HepG2 (cell line): ENCODE data around the gene HOMEZ. TPM values are rescaled to one million over a fixed set of nuclear protein-coding genes. Genes with fewer than 3 reads are reported as not detected.

ENCODE experiments used
- FUBP1 ChIP-seq: sonication (generic); formaldehyde crosslinking; IDR thresholded peaks from 2 replicates; pipeline ENCODE4 v1.5.1; 2020; ENCODE audit warnings: missing genetic modification reagents, mild to moderate bottlenecking, borderline replicate concordance
- MIER3 ChIP-seq: IDR thresholded peaks from 2 replicates; pipeline ENCODE4 v1.6.1; 2016; ENCODE audit warnings: missing compliant biosample characterization, borderline replicate concordance
- NFIB ChIP-seq: sonication (generic); formaldehyde crosslinking; IDR thresholded peaks from 2 replicates; pipeline ENCODE4 v1.9.0; 2021; ENCODE audit warnings: missing genetic modification reagents, mild to moderate bottlenecking, borderline replicate concordance
- TOE1 ChIP-seq: sonication (generic); formaldehyde crosslinking; IDR thresholded peaks from 2 replicates; pipeline ENCODE4 v1.4.0; 2020; ENCODE audit warnings: mild to moderate bottlenecking, missing genetic modification reagents
- U2AF1 ChIP-seq: fragments of 200-400 bp; formaldehyde crosslinking; optimal IDR thresholded peaks from 2 replicates; pipeline ENCODE3; 2017; ENCODE audit warnings: mild to moderate bottlenecking, low read depth, low read length
- ZBTB14 ChIP-seq: sonication (generic); formaldehyde crosslinking; IDR thresholded peaks from 2 replicates; pipeline ENCODE4 v1.4.0; 2020; ENCODE audit warnings: missing genetic modification reagents
- ZBTB4 ChIP-seq: sonication (generic); formaldehyde crosslinking; IDR thresholded peaks from 2 replicates; pipeline ENCODE4 v1.4.0; 2020; ENCODE audit warnings: missing genetic modification reagents, mild to moderate bottlenecking, borderline replicate concordance
- ZFX ChIP-seq: sonication (generic); formaldehyde crosslinking; IDR thresholded peaks from 2 replicates; pipeline ENCODE4 v1.4.0; 2020; ENCODE audit warnings: mild to moderate bottlenecking, low read depth, missing genetic modification reagents, moderate library complexity
- ZNF121 ChIP-seq: sonication (generic); formaldehyde crosslinking; IDR thresholded peaks from 2 replicates; pipeline ENCODE4 v1.5.0; 2020; ENCODE audit warnings: mild to moderate bottlenecking, missing genetic modification reagents
- ZNF350 ChIP-seq: sonication (generic); formaldehyde crosslinking; IDR thresholded peaks from 2 replicates; pipeline ENCODE4 v1.4.0; 2020; ENCODE audit warnings: mild to moderate bottlenecking, low read depth, missing genetic modification reagents, borderline replicate concordance
- ZNF484 ChIP-seq: sonication (generic); formaldehyde crosslinking; IDR thresholded peaks from 2 replicates; pipeline ENCODE4 v1.5.1; 2020; ENCODE audit warnings: mild to moderate bottlenecking, low read depth, missing genetic modification reagents, borderline replicate concordance
- ZNF839 ChIP-seq: sonication (generic); formaldehyde crosslinking; IDR thresholded peaks from 2 replicates; pipeline ENCODE4 v1.4.0; 2020; ENCODE audit warnings: missing genetic modification reagents, mild to moderate bottlenecking, borderline replicate concordance
- polyA plus RNA-seq, 8 experiments: library from polyadenylated mRNA; depleted of rRNA in 3 of 8; stranded (reverse) in 7 of 8; unstranded in 1 of 8; fragments of >200 nt; fragmentation: Illumina TruSeq in 4 of 8; extraction: Trizol in 4 of 8; gene quantifications; 2 replicates each; pipeline versions ENCODE4 v1.2.1 to v1.2.3, GENCODE V29; 2011 to 2016; ENCODE audit warnings: low read depth in 4 of 8, missing spikeins in 1 of 8, mixed read lengths in 1 of 8; ENCODE audit not compliant: insufficient read depth in 1 of 8
- total RNA-seq, 5 experiments: library from RNA; depleted of rRNA; stranded (reverse); fragments of >200 nt; fragmentation: Illumina TruSeq; extraction: Trizol; gene quantifications; 2 replicates each; pipeline ENCODE4 v1.2.3, GENCODE V29; 2016; ENCODE audit warnings: low read depth in 1 of 5
- TF ChIP-seq, protein P1 (sequence below): sonication (generic); formaldehyde crosslinking; conservative IDR thresholded peaks from 2 replicates; pipeline ENCODE4 v1.5.0; 2020; ENCODE audit warnings: missing genetic modification reagents
- TF ChIP-seq, protein P2 (sequence below): IDR thresholded peaks from 2 replicates; pipeline ENCODE4 v1.6.1; 2012; ENCODE audit warnings: inconsistent platforms
- TF ChIP-seq, protein P3 (sequence below): sonication (generic); formaldehyde crosslinking; conservative IDR thresholded peaks from 2 replicates; pipeline ENCODE4 v1.4.0; 2020; ENCODE audit warnings: missing genetic modification reagents
- TF ChIP-seq, protein P4 (sequence below): sonication (generic); formaldehyde crosslinking; IDR thresholded peaks from 2 replicates; pipeline ENCODE4 v1.5.0; 2020; ENCODE audit warnings: mild to moderate bottlenecking, missing genetic modification reagents

The HOMEZ gene
- total and polyA plus RNA-seq, 2 of the 13 experiments (the other 11 are each of a cell fraction or from before 2014, with no cell fraction given) = 14.5 to 31.8 TPM

- TF ChIP-seq, protein P1, sequence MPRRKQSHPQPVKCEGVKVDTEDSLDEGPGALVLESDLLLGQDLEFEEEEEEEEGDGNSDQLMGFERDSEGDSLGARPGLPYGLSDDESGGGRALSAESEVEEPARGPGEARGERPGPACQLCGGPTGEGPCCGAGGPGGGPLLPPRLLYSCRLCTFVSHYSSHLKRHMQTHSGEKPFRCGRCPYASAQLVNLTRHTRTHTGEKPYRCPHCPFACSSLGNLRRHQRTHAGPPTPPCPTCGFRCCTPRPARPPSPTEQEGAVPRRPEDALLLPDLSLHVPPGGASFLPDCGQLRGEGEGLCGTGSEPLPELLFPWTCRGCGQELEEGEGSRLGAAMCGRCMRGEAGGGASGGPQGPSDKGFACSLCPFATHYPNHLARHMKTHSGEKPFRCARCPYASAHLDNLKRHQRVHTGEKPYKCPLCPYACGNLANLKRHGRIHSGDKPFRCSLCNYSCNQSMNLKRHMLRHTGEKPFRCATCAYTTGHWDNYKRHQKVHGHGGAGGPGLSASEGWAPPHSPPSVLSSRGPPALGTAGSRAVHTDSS (CRISPR knock-in tag) = no peak; the same call in 1 of the 2 replicates
- TF ChIP-seq FUBP1 (CRISPR knock-in tag) (0 out of 2 replicates have a peak, but pooled peaks have one; percentile 7), ZNF839 (CRISPR knock-in tag) (peak; percentile 90), ZNF350 (CRISPR knock-in tag) (peak; percentile 66), ZBTB14 (CRISPR knock-in tag) (no peak; the same call in 1 of the 2 replicates), MIER3 (peak; percentile 67; the same call in 1 of the 2 replicates), ZBTB4 (CRISPR knock-in tag) (peak; percentile 17; the same call in 1 of the 2 replicates), ZNF484 (CRISPR knock-in tag) (peak; percentile 96; the same call in 1 of the 2 replicates), TOE1 (CRISPR knock-in tag) (peak; percentile 61; the same call in 1 of the 2 replicates), NFIB (CRISPR knock-in tag) (peak; percentile 75; the same call in 1 of the 2 replicates), U2AF1 (no peak), ZNF121 (no peak), ZFX (CRISPR knock-in tag) (peak; percentile 98)
- TF ChIP-seq, protein P2, sequence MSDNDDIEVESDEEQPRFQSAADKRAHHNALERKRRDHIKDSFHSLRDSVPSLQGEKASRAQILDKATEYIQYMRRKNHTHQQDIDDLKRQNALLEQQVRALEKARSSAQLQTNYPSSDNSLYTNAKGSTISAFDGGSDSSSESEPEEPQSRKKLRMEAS = no peak
- TF ChIP-seq, protein P3, sequence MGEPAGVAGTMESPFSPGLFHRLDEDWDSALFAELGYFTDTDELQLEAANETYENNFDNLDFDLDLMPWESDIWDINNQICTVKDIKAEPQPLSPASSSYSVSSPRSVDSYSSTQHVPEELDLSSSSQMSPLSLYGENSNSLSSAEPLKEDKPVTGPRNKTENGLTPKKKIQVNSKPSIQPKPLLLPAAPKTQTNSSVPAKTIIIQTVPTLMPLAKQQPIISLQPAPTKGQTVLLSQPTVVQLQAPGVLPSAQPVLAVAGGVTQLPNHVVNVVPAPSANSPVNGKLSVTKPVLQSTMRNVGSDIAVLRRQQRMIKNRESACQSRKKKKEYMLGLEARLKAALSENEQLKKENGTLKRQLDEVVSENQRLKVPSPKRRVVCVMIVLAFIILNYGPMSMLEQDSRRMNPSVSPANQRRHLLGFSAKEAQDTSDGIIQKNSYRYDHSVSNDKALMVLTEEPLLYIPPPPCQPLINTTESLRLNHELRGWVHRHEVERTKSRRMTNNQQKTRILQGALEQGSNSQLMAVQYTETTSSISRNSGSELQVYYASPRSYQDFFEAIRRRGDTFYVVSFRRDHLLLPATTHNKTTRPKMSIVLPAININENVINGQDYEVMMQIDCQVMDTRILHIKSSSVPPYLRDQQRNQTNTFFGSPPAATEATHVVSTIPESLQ (CRISPR knock-in tag) = peak; percentile 75; the same call in 1 of the 2 replicates
- TF ChIP-seq, protein P4, sequence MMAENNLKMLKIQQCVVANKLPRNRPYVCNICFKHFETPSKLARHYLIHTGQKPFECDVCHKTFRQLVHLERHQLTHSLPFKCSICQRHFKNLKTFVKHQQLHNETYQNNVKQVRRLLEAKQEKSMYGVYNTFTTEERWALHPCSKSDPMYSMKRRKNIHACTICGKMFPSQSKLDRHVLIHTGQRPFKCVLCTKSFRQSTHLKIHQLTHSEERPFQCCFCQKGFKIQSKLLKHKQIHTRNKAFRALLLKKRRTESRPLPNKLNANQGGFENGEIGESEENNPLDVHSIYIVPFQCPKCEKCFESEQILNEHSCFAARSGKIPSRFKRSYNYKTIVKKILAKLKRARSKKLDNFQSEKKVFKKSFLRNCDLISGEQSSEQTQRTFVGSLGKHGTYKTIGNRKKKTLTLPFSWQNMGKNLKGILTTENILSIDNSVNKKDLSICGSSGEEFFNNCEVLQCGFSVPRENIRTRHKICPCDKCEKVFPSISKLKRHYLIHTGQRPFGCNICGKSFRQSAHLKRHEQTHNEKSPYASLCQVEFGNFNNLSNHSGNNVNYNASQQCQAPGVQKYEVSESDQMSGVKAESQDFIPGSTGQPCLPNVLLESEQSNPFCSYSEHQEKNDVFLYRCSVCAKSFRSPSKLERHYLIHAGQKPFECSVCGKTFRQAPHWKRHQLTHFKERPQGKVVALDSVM (CRISPR knock-in tag) = no peak
Observed at GRCh38 chr14:23301969-23302289, 16.0 kb upstream of the HOMEZ start (continued).
